T-helper 1 cell (primary cell): ENCODE measurements around the gene LRBA.
"Not testable (repeated sequence)": the region's sequence is repeated elsewhere in the genome, so short reads cannot be mapped to it uniquely, and the experiment has no call there.

Experiments used
- DNase-seq, 5 donors: peaks; one replicate each; pipeline ENCODE4 v3.0.0-alpha.2; 2012 to 2020

The LRBA gene

DNA sequence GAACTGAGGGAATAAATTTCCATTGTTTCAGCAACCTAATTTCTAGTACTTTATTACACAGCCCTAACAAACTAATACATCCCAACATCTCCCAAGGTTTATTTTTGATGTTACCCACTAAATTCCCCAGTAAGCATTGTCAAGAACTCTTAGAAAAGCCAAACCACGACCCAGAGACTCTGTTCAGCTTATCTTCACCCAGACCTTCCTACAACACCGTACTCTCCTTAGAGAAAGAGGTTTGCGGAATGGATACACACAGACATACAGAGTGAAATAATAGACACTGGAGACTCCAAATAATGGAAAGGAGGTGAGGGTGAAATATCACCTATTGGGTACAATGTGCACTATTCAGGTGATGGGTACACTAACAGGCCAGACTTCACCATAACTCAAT, 75.6 kb downstream of the LRBA start:
- DNase-seq: no peak

DNA sequence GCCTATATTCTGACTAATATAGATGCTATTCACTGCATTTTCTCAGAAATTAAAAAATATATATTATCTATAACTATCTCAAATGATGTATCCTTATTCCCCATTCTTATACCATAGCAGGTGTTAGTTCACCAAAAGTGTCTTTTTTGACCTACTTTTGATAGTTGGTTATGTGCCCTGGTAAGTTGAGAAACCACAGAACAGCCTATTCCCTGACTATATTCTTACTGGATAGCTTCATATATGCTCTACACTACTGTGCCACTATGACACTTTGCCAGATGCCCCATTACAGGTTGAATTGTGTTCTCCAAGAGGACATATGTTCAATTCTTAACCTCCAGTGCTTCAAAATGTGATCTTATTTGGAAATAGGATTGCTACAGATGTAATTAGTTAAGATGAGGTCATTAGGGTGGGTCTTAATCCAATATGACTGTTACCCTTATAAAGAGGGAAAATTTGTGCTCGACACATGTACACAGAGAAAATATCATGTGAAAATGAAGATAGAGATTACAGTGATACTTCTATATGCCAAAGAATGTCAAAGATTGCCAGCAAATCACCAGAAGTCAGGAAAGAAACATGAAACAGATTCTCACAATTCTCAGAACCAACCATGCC, 76.1 kb downstream of the LRBA start:
- no peak for DNase-seq

DNA sequence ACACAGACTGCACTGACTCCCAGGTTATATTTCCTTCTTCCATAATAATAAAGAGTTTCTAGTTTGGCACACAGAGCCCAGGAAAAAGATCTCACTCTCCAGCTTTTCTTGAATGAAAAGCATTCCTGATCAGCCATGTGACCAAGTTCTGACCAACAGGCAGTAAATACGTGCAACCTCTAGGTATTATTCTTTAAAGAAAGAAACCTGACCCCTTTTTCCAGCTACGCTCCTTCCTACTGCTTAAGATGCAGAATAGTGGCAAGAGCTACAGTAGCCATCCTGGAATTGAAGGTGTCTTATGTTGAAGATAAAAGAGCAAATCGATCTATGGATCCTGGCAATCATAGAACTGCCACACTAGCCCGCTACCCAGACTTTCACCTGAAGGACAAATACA, 76.7 kb downstream of the LRBA start:
- no peak for DNase-seq

DNA sequence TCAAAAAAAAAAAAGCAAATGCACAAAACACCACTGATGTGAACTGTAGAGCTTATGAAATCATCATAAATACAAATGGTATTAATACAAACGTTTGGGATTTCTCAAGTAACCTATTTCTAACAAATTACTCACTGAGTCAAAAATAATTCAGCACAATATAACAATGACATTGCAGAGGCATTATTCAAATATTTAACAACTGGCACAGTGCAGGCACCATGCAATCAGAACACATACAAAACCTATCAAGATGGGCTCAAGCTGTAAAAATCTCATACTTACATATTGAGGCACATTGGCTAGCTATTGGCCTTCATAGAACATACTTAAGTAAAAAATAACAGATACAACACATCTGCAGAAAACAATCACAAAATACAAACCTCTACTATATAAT, 81.1 kb downstream of the LRBA start:
- DNase-seq: no peak

DNA sequence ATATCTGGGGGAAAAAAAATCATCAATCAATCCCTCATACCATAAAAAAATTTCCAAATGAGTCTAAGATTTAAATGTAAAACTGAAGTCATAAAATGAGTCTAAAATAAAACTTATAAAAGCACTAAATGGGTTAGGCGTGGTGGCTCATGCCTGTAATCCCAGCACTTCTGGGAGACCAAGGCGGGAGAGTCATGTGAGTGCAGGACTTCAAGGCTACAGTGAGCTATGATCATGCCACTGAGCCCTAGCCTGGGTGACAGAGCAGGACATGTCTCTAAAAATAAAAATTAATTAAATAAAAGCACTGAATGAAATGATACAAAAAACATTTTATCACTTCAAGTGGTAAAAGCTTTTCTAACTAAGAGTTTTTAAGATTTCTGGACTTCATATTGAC, 83.3 kb downstream of the LRBA start:
- no peak for DNase-seq

DNA sequence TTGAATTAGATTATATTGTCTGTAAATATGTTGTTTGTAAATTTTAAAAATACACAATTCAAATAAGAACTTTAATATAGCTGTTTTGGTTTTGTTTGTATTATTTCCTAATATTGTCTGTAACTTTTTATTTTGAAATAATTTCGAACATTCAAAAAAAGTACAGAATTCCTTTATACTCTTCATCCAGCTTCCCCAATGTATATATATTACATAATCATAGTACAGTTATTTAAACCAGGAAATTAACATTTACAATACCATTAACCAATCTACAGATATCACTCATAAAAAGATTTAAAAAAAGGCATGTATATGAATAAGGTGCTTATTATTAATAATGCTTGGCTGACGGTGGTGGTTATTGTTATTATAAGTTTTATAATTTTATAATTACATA, 84.1 kb downstream of the LRBA start:
- no peak for DNase-seq

DNA sequence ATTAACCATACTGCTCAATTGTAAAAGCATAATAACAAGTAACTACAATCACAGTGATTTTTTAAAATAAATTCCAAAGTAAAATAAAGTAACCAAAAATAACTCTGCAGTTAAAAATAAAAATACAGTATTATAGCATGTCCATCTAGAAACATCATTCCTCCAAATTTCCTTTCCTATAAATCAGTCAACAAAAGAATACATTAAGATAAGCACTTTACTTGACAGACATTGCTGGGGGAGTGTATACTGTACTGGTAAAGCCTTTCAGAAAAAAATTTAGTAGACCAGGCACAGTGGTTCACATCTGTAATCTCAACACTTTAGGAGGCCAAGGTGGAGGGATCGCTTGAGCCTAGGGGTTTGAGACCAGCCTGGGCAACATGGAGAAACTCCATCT, 91.1 kb downstream of the LRBA start:
- no peak for DNase-seq

DNA sequence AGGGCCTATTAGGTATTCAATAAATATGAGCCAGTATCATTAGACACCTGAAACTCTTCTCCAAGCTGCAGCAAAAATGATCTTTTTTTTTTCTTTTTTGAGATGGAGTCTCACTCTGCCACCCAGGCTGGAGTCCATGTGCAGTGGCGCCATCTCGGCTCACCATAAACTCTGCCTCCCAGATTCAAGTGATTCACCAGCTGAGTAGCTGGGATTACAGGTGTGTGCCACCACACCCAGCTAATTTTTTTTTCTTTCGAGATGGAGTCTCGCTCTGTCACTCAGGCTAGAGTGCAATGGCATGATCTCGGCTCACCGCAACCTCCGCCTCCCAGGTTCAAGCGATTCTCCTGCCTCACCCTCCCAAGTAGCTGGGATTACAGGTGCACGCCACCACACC, 93.6 kb downstream of the LRBA start:
- DNase-seq: not testable (repeated sequence)

DNA sequence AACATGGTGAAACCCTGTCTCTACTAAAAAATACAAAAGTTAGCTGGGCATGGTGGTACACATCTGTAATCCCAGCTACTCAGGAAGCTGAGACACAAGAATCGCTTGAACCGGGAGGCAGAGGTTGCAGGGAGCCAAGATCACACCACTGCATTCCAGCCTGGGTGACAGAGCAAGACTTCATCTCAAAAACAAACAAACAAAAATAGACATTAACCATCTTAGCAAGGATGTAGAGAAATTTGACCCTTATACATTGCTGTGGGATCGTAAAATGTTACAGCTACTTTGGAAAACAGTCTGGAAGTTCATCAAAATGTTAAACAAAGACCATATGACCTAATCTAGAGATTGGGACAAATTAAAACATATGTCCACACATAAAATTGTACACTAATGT, 96.5 kb downstream of the LRBA start:
- not testable (repeated sequence) for DNase-seq

DNA sequence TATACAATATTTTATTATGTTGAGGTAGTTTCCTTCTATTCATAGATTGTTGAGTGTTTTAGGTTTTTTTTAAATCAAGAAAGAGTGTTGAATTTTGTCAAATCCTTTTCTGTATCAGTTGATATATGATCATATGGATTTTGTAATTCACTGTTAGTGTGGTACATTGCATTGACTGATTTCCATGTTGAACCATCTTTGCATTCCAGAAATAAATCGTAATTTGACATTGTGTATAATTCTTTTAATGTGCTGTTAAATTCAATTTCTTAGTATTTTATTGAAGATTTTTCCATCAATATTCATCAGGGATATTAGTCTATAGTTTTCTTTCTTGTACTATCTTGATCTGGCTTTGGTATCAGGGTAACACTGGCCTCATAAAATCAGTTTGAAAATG, 103.8 kb downstream of the LRBA start:
- DNase-seq: no peak

DNA sequence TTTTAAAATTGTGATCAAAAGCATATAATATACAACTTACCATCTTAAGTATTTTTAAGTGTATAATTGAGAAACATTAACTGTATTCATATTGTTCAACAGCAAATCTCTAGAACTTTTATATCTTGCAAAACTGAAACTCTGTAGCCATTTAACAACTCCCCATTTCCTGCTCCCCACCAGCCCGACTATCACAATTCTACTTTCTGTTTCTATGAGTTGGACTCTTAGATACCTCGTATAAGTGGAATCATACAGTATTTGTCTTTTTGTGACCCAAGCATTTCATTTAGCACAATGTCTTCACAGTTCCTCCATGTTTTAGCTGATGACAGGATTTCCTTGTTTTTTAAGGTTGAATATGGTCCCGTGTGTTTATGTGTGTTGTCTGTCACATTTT, 106.0 kb downstream of the LRBA start:
- peak in 1 of 5 donors; percentile 39 for DNase-seq

DNA sequence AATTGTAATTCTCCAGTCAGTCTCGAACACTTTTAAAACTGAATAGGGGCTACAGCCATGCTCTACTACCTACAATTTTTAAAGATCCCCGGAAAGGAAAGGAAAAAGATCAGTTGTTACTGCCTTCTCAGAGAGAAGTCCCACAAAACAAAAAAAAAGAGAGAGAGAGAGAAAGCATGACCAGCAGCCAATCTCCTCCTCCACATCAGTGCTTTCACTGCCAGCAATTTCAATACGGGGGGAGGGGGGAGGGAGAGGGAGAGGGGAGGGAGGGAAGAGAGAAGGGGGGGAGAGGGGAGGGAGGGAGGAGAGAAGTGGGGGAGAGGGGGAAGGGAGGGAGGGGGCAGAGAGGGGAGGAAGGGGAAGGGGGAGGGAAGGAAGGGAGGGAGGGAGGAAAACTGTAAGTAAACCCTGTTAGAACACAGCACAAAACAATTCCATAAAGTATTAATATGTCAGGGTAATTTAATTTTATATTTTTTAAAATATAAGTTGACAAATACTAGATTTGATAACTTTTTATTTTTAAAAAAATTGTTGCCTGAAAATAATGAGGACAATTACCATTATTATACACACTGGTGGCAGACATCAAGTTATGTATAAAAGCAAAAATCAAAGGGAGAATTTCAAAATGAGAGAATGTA, 108.0 kb downstream of the LRBA start:
- no peak for DNase-seq

DNA sequence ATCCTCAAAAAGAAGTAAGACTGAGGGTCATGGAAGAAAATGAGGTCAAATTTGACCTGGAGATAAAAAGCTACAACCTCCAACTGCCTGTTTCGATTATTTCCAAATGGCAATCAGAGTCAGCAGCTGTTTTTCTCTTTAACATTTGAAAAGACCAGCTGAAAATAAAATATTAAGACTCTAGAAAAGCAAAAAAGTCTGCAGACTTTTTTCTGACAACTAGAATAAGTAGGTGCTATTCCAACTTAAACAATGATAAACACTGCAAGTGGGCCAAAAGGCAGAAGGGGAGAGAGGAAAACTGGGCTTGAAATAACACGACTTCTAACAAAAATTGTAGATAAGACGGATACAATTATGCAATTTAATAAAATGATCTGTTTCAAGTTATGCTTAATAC, 110.4 kb downstream of the LRBA start:
- no peak for DNase-seq

DNA sequence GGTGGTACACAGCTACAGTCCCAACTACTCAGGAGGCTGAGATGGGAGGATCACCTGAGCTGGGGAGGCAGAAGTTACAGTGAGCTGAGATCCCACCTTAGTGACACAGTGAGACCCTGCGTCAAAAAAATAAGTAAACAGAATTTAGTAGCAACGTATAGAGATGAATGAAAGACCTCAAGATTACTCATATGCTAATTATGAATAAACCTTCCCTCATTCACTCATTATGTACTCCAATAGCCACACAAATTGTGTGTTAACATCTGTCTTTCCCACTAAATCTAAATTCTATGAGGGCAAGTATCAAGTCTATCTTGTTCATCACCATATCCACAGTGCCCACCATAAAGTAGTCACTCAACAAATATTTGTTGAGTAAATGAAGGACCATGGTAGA, 111.5 kb downstream of the LRBA start:
- DNase-seq: no peak

DNA sequence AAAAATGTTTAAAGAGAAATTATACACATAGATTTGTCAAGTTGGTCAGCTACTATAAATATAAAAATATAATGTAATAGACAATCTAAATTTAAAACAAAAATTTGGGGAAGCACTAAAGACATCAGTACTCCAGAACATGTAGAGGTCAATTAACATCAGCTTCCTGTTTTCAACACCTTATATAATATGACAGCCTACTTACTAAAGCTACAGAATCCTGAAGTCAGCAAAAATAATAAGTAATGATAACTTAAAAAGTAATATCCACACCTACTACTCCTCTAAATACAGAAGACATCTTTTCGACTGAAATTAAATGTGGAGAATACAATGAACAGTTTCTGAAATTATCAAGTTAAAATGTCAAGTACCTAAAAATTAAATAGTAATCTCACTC, 118.6 kb downstream of the LRBA start:
- DNase-seq: no peak

DNA sequence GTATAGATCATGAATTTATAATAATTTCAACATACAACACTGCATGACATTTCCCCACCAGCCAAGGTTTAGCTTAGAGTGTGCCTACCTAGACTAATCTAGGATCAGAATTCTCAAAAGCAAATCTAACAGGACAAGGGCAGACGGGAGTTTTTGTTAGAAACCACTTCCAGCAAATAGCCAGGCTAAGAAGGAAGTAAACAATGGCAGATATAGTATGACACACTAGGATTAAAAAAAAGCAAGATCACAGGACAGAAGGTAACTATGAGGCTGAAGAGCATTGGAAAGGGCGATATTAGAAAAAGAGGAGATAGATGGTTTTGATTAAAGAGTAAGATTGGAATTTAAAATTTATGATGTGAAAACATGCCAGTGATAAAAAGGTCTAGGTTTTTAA, 124.8 kb downstream of the LRBA start:
- no peak for DNase-seq

DNA sequence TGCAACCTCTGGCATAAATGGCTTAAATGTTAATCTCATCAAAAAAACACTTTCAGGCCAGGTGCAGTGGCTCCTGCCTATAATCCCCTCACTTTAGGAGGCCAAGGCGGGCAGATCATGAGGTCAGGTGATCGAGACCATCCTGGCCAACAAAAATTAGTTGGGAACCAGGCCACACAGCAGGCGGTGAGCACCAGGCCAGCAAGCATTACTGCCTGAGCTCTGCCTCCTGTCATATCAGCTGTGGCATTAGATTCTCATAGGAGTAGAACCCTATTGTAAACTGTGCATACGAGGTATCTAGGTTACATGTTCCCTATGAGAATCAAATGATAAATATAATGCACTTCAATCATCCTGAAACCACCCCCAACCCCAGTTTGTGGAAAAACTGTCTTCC, 125.8 kb downstream of the LRBA start:
- no peak for DNase-seq

DNA sequence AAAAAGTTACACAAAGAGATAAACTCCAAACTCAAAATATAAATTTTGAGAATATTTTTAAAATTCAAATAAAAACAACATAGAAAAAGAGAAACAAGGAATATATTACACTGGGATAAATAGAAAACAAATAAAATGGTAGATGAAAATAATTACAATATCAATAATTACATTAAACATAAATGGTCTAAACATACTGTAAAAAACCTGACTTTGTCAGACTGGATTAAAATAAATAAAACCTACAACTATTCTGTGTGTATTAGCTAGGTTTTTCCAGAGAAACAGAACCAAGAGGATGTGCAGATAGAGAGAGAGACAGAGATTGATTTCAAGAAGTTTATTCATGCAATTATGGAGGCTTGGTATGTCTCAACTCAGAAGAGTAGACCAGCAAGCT, 126.5 kb downstream of the LRBA start:
- DNase-seq: no peak

DNA sequence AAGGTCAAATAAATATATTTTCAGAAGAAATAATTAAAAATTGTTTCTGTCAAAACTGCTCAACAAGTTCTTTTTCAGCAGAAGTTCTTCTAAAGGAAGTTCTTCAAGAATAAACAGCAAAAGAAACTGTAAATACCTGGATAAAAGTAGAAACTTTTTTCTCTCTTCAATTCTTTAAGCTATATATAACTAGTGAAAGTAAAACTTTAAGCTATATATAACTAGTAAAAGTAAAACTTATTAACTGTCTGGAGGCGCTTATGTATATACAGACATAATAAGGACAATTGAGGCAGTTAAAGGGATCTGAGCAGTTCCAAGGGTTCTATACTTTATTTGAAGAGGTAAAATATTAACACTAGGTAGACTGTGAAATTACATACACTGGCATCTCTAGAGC, 126.9 kb downstream of the LRBA start:
- no peak for DNase-seq

DNA sequence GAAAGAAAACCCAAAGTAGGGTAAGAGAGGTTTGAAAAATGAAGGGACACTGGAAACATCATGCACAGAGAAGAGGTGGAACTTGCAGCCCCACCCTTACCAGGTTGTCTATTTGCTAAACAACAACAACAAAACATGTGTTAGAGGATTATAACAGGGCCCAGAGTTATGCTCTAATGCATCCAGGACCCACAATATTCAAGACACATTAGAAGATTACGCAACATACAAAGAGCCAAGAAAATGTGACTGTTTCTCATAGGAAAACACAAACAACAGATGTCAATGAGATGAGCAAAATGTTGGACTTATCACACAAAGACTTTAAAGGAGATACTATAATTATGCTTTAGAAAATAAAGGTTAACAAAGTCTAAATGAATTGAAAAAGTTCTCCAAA, 128.5 kb downstream of the LRBA start:
- DNase-seq: no peak

DNA sequence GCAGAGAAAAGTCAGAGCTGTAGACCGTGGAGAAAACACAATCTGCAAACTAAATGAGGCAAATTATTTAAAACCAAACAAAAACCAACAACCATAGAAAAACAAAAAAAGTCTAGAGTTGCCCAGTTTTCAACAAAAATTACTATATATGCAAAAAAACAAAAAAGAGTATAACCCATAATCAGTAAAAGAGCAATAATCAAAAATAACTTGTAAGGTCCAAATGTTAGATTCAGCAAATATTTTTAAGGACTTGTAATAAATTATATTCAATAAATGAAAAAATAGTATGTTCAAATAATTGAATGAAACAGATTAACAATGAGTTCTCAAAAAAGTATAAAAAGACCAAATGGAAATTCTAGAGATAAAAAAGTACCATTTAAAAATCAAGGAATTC, 130.5 kb downstream of the LRBA start:
- DNase-seq: no peak

DNA sequence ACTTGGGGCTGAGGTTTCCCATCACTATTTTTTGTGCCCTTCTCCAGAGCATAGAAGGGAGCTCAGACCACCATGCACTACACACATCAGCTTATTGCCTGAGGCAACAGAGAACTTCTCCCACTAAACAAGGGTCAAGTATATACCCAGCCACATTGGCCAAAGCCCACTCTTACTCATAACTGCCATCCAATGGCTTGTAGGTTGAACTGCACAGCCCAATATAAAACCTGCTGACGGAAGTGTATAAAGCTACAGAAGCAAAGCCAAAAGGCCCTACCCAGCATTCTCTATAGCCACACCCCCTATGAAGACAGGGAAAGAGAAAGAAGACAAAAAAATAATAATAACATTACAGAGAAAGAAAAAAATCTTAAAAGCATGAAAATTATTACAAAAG, 139.7 kb downstream of the LRBA start:
- DNase-seq: no peak

DNA sequence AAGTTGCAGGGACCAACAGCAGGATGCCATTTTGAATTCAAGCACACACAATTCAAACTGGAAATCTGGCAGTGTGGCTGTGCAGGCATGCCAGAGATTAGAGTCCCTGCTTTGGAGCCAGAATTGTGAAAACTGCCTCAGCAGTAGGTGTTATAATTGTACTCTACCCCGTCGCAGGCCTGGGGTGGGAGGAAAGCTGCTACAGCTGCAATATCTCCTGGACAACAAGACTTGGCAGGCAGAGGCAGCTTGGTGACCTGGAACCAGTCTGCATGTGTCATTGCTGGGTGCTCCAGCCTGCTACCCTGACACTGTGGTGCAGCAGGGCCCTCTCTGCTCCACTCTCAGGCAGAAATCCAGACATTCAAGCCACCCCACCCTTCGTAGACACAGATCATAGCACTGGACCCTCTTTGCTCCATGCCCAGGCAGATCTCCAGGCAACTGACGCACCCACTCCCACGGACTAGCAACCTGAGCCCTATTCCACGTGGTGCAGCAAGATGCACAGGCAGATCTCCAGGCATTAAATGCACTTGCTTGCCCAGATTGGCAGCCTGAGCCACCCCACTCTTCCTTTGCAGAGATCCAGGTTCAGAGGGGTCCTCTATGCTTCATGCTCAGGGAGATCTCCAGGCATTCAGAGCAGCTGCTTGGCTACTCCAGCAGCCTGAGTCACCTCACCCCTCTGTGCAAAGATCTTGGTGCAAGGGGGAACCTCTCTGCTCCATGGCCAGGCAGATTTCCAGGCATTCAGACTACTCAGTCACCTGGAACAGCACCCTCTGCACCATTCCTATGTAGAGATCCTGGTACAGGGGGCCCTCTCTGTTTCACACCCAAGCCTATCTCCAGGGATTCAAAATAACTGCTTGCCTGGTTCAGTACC, 140.5 kb downstream of the LRBA start:
- no peak for DNase-seq

DNA sequence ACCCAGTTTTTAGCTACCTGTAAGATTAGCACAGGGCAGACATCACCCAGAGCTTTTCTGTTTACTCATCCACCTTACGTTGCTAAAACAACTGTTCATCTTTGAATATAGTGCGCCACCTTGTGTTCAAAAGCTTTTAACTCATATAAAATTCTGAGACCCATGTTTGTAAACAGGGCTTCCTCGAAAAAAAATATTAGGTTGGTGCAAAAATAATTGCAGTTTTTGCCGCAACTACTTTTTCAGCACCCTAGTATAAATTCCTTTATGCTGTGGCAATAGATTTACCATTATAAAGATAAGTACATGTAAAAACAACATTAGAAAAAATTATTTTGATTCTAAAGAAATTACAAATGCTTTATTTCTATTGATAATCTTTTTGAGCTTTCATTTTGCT, 147.9 kb downstream of the LRBA start:
- DNase-seq: peak in 3 of 5 donors; percentile 23 to 76 (median 39)
